ENCODE results near the gene SOWAHC. TPM values are rescaled to one million over a fixed set of nuclear protein-coding genes. Genes with fewer than 3 reads are reported as not detected.

Gene SOWAHC
- total RNA-seq, 1 donor from 2014 or later: 20.8 TPM

DNA sequence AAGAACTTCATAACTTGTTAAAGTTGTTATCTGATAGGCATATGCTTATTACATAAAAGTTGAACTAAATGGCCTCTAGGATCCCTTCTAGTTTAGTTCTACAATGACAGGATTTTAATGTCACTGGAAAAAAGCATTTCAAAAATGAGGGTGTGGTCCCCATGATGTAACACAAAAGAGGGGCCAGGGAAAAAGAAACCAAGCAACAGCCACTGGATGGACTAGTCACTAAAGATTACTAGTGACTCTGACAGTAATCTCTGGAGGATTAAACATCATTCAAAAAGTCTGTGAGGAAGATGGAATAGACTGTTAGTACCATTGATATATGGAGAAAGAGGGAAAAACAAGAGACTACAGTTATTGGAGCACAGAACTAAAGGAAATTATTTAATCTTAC is 23.0 kb upstream of the SOWAHC start:
- intact Hi-C loops (cut with DNase I): no loop called here
- H3K27ac ChIP-seq: no peak overlapping the region
- no peaks in the 10 kb centered on the region for H3K9me3 ChIP-seq
- DNase-seq (ENCODE audit: low spot score in 2 of 2): no peak
- H3K4me1 ChIP-seq: peaks cover 0 to 5% of the 10 kb centered on the region in 2 donors
- TF ChIP-seq, protein P1, sequence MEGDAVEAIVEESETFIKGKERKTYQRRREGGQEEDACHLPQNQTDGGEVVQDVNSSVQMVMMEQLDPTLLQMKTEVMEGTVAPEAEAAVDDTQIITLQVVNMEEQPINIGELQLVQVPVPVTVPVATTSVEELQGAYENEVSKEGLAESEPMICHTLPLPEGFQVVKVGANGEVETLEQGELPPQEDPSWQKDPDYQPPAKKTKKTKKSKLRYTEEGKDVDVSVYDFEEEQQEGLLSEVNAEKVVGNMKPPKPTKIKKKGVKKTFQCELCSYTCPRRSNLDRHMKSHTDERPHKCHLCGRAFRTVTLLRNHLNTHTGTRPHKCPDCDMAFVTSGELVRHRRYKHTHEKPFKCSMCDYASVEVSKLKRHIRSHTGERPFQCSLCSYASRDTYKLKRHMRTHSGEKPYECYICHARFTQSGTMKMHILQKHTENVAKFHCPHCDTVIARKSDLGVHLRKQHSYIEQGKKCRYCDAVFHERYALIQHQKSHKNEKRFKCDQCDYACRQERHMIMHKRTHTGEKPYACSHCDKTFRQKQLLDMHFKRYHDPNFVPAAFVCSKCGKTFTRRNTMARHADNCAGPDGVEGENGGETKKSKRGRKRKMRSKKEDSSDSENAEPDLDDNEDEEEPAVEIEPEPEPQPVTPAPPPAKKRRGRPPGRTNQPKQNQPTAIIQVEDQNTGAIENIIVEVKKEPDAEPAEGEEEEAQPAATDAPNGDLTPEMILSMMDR (IDR thresholded peaks at IDR 0.05): no peak
- no peak overlapping the region for H3K4me3 ChIP-seq
- H3K27me3 ChIP-seq: no peaks in the 10 kb centered on the region
- H3K36me3 ChIP-seq: no peaks in the 10 kb centered on the region

DNA sequence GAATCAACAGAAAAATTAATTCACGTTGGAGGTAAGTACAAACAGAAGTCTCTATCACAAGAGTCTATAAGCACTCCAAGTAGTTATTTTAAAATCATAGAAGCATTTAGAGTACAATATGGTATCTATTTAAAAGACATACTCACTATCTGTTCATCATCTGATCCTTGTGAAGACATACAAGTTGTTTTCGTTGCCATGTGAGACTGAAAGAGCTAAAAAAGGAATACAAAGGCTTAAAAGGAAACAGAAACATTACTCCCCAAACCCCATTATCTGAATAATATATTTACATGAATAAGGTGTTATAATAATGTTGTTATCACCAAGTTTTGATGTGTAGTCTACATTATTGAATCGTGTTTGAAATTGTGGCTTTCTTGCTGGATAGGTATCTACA is 21.3 kb upstream of the SOWAHC start:
- Histone ChIP-seq H3K27me3 (no peaks in the 10 kb centered on the region), H3K4me3 (no peak overlapping the region), H3K4me1 (peaks cover 4 to 14% of the 10 kb centered on the region in 2 donors), H3K27ac (no peak overlapping the region), H3K9me3 (no peaks in the 10 kb centered on the region), H3K36me3 (no peaks in the 10 kb centered on the region)
- intact Hi-C loops (cut with DNase I): no loop called here
- DNase-seq (ENCODE audit: low spot score in 2 of 2): no peak
- TF ChIP-seq, protein P1 (IDR thresholded peaks at IDR 0.05): no peak

DNA sequence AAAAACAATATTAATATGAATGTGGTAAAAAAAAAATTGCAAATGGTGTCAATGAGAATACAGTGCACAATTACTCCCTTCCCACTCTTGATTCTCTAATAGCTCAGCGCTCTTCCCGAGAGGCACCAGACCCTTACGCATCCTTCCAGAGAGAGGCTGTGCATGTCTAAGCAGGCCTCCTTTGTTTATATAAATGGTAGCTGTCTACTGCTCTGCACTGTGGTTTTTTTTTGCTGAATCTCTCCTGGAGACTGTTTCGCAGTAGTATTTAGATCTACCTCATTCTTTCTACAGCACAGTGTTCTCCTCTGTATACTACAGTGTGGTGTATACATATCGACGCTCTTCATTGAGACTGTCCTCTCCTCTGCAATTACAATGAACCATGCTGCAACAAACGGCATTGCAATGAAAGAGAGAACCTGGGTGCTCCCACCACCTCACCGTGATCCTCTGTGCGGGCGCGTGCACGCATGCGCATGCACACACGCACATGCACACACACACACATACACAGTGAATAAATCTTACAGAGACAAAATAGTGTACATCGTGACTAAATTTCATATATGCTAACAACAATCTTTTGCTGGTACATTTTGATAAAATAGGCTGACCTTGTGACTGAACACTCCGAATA is 19.8 kb upstream of the SOWAHC start:
- TF ChIP-seq, protein P1 (IDR thresholded peaks at IDR 0.05): no peak
- no peaks in the 10 kb centered on the region for H3K27me3 ChIP-seq
- no peaks in the 10 kb centered on the region for H3K9me3 ChIP-seq
- intact Hi-C loops (cut with DNase I): no loop called here
- H3K4me3 ChIP-seq: no peak overlapping the region
- no peak overlapping the region for H3K27ac ChIP-seq
- no peak for DNase-seq (ENCODE audit: low spot score in 2 of 2)
- H3K36me3 ChIP-seq: no peaks in the 10 kb centered on the region
- H3K4me1 ChIP-seq: peaks cover 4 to 21% of the 10 kb centered on the region in 2 donors

DNA sequence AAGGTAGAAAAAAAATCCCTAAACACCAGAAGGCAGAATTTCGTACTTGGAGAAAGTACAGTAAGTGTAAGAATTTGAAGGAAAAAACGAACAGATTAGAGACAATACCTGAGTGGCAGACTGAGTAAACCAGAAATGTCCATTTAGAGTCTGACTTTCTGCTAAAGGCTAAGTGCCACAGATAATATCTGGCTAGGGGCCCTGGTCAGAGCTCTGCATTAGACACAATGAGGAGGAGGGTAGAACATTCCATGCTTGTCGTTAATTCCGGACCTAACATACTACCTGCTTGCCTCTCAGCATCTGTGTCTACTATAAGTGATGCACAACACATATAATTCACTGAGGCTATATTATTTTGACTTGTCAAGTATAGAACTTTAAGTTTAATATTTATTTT is 18.5 kb upstream of the SOWAHC start:
- TF ChIP-seq, protein P1 (IDR thresholded peaks at IDR 0.05): no peak
- peaks cover 4 to 20% of the 10 kb centered on the region in 2 donors for H3K4me1 ChIP-seq
- no peak for DNase-seq (ENCODE audit: low spot score in 2 of 2)
- no peak overlapping the region for H3K27ac ChIP-seq
- no peaks in the 10 kb centered on the region for H3K27me3 ChIP-seq
- intact Hi-C loops (cut with DNase I): no loop called here
- no peaks in the 10 kb centered on the region for H3K36me3 ChIP-seq
- H3K9me3 ChIP-seq: no peaks in the 10 kb centered on the region
- H3K4me3 ChIP-seq: no peak overlapping the region

DNA sequence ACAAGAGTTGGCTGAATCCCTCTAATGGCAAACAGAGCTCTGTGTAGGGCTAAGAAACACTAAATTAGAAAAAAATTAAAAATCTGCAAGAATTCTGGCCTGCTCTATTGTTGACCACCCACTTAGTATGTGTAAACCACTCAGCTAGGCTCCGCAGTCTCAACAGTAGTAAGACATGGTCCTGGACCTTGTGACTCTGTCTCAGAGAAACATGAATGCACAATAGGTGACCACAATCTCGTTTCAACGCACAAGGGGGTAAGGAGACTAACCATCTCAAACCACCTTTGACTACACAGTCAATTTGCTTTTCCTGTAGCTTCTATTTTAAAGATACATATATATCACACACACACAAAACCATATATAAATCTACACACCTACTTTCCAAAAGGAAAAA is 16.9 kb upstream of the SOWAHC start:
- Histone ChIP-seq H3K27me3 (no peaks in the 10 kb centered on the region), H3K36me3 (no peaks in the 10 kb centered on the region), H3K27ac (no peak overlapping the region), H3K4me1 (peaks cover 4 to 23% of the 10 kb centered on the region in 2 donors), H3K9me3 (no peaks in the 10 kb centered on the region), H3K4me3 (no peak overlapping the region)
- DNase-seq (ENCODE audit: low spot score in 2 of 2): no peak
- TF ChIP-seq, protein P1 (IDR thresholded peaks at IDR 0.05): no peak
- intact Hi-C loops (cut with DNase I): no loop called here

DNA sequence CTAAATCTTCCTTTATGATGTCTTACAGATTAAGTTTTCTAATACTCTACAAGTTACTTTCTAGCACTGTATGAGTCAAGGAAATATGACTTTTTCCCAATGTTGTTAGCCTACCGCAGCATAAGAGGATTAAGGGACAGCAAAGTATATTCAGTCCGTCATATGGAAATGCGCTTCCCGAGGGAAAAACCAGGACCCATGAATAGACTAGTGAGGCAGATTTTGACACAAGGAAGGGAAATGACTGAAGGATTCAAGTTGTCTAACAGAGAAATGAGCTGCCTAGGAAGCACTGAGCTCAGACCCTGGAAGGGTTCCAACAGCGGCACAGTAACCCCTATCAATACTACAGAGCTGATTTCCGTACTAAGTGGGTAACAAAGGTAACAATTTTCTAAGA is 12.4 kb upstream of the SOWAHC start:
- TF ChIP-seq, protein P1 (IDR thresholded peaks at IDR 0.05): no peak
- DNase-seq (ENCODE audit: low spot score in 2 of 2): no peak
- H3K4me3 ChIP-seq: no peak overlapping the region
- no peaks in the 10 kb centered on the region for H3K27me3 ChIP-seq
- no peaks in the 10 kb centered on the region for H3K36me3 ChIP-seq
- H3K4me1 ChIP-seq: peaks cover 4 to 28% of the 10 kb centered on the region in 2 donors
- no peak overlapping the region for H3K27ac ChIP-seq
- intact Hi-C loops (cut with DNase I): no loop called here
- no peaks in the 10 kb centered on the region for H3K9me3 ChIP-seq

Measured in ascending aorta (tissue), 2 donors.